ENCODE data around the gene ANO4.

Gene ANO4
- total RNA-seq, result 0 to 0.04 reads per million in 2 donors

DNA sequence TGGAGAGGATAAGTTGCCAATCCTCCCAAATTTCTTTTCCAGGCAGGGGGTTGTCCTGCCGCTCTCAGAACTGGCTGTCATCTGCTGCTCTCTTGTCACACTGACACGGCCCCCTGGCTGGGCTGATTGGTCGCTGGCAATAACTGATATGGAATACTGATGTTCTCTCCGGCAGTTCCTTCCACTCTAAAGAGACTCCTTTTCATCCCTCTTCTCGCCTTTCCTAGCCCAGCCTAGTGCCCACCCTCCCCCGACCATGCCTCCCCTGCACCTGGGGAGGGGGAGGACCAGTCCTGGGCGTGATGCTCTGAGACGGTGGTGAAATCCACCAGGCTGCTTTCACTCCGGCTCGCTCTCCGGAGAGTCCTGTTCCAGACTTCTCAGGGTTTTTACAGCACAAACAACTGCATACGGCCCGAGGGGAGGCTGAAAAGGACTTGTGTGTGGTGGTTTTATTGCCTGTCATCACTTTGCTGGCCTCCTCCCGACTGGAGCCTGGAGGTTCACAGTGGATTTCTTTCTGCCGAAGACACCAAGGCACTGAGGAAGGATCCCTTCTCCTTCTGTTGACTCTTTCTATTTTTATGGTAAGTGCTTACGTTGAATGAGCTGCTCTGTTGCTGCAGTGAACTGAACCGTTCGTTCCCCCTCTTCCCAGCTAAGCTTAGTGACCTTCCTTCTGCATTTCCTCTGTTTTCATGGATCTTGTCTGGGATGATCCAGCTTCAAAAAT lies at the start of gene ANO4:
TSS of gene ANO4 (plus strand) at position 336 of the 733 bp plus-strand sequence. CDS start 107,010 bp downstream, outside the sequence.
- no peak for DNase-seq

GRCh38 chr12:100745378-100746071 lies 49.1 kb upstream of the ANO4 start:
- DNase-seq, result no peak

- no peak for DNase-seq
Observed at GRCh38 chr12:100752841-100753240, 41.7 kb upstream of the ANO4 start.

- DNase-seq, result no peak
Observed at GRCh38 chr12:100753837-100754236, 40.7 kb upstream of the ANO4 start.

DNA sequence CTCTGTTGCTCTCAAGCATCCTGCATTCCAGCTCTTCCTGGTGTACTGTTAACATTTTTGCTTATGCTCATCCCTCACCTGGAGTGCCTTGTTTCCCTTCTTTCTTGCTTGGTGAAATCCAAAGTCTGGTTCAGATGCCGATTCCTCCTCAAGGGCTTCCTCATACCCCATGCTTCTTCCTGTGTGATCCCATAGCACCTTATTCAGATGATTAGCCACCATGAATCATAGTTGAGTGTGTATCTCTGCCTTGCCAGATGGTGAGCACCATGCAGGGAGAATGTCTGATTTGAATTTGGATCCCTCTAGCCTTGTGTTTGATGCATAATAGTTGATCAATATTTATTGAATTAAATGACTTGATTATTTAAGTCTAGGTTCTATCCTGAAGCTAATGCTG lies 39.4 kb upstream of the ANO4 start:
- DNase-seq, result no peak

GRCh38 chr12:100758083-100758482 lies 36.5 kb upstream of the ANO4 start:
- no peak for DNase-seq

DNA sequence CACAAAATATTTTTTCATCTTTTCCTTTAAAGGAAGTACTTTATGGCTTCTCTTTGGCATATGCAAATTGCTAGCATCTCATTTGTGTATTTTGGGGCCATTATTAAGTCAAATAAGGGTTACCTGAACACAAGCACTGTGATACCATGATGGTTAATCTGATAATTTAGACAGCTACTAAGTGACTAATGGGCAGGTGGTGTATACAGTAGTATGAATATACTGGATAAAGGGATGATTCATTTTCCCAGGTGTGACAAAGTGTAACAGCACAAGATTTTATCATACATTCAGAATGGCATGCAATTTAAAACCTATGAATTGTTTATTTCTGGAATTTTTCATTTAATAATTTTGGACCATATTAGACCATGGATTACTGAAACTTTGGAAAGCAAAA lies 27.2 kb upstream of the ANO4 start:
- DNase-seq, result no peak

DNA sequence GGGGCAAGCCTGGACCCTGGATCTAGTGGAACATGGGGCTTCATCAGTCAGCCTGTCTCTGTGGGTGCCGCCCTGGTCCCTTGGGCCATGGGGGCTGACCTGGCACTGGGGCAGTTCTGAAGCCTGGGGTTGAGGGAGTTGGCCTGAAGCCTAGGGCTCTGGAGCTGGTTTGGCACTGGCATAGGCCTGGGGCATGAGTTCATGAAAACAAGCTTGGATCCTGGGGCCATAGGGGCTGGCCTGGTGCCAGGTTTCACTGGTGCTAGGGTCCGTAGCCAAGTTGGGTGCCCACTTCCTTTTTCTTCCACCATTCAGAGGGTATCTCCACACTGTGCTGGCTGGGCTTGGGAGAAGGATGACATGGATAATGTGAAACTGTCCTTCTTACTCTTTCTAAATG lies 26.6 kb upstream of the ANO4 start:
- DNase-seq, result no peak

- no peak for DNase-seq
Observed at GRCh38 chr12:100778967-100779590, 15.5 kb upstream of the ANO4 start.

DNA sequence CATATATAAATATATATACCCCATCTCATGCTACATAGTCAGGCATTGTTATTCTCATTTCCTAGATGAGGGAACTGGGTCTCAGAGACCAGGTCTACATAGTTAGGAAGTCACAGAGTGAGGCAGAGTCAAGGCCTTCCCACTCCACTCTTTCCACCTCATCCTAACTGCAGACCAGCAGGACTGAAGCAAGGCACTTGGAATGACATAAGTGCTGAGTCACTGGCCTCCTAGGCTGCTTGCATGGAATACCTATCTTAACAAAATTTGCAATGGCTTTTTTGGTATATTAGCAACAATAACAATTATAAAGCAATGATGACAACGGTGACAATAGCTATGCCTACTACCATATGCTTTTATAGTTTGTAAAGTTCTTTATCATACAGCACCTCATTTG lies 5.4 kb upstream of the ANO4 start:
- DNase-seq, result no peak

DNA sequence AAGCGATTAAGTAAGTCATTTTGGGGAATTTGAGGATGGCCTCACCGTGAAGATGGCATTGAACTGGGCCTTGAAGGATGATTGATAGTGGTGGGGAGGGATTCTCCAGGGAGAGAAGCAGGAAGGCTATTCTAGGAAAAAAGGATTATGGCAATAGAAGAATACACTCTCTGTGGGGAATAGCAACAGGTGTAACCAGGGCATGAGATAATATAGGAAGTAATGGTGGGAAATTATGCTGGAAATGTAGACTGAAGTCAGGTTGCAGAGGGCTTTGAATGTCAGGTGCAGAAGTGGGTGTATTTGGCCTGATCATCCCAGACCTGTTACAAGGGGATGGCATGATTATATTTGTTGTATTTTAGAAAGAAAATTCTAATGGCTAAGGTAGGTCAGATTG lies 4.6 kb upstream of the ANO4 start:
- no peak for DNase-seq

- DNase-seq, result no peak
Observed at GRCh38 chr12:100790552-100790951, 4.0 kb upstream of the ANO4 start.

GRCh38 chr12:100793182-100793581 lies 1.4 kb upstream of the ANO4 start:
- DNase-seq, result no peak

DNA sequence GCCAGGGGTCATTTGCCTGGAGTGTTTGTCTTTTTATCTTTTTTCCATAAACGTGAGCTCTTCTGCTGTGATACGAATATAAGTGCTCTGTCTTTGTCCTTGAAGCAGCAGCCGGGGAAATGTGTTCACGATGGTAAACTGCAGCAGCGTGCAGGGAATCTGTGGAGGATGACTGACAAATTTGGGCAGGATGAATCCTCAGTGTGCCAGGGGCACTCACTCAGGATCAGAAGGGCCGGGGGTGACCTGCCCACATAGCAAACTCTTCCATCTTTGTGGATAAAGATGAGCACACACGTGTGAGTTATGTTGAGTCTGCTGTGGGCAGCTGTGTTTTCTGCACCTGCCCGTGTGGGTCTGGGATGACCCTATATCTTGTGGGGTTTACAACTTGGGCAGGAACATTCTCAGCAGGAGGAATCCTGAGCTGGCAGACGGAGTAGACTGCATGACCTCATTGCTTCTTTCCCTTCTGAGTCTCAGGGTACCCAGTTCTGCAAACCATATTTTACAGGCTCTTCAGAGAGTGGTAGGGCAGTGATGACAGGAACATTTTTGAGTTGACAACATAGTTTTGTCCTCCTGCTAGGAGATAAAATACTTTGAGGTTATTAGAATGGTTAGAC lies 711 bp downstream of the ANO4 start:
- no peak for DNase-seq

GRCh38 chr12:100795800-100796179 lies 1.2 kb downstream of the ANO4 start:
- DNase-seq, result no peak

GRCh38 chr12:100796621-100797020 lies 2.0 kb downstream of the ANO4 start:
- DNase-seq, result no peak

- DNase-seq, result no peak
Observed at GRCh38 chr12:100797246-100797645, 2.7 kb downstream of the ANO4 start.

GRCh38 chr12:100797786-100798185 lies 3.2 kb downstream of the ANO4 start:
- DNase-seq, result no peak

- no peak for DNase-seq
Observed at GRCh38 chr12:100798286-100799160, 3.9 kb downstream of the ANO4 start.

DNA sequence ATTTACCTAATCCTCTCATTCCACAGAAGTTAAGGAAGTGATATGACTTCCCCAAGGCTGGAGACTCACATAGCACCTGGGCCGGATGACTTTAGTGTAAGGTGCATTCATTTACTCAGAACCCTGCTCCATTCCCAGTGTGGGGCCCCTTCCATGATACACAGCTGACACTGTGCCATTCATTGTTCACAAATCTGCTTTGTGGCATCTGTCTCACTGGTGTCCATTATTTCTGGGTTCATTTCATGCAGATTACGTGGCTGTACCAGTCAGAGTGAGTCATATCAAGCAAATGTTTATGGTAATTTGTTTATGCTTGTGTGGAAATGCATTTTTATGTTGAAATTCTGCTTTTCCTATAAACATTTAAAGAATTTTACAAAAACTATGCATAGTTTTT lies 5.2 kb downstream of the ANO4 start:
- DNase-seq, result no peak

- DNase-seq, result no peak
Observed at GRCh38 chr12:100800723-100801122, 6.1 kb downstream of the ANO4 start.

DNA sequence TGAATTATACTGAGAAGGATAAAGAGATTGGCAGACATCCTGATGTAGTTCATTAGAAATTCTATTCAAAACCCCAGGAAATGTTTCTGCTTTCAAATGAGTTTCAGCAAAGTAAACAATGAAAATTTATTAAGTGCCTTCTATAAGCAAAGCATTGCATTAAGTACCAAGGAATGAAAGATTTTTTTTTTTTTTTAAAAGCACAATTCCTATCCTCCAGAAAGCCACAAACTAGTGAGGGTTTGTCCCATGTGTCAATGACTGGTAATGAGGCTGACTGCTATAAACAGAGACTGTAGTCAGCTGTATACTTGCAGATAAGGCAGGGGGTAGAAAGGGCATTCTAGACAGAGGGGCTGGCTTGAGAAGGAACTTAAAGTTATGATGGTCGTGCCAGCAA lies 6.7 kb downstream of the ANO4 start:
- DNase-seq, result no peak

- no peak for DNase-seq
Observed at GRCh38 chr12:100808777-100809176, 14.2 kb downstream of the ANO4 start.

All from activated gamma-delta T cell (primary cell).